ENCODE results near the gene RAB3B. TPM values are rescaled to one million over a fixed set of nuclear protein-coding genes. Genes with fewer than 3 reads are reported as not detected.
"Not testable (repeated sequence)": the region's sequence is repeated elsewhere in the genome, so short reads cannot be mapped to it uniquely, and the experiment has no call there.

The RAB3B gene
- total RNA-seq, 2 experiments from 2014 or later = 0.11 to 0.13 TPM

- intact Hi-C loops (cut with micrococcal nuclease) = no loop called here
- ATAC-seq (no peak), DNase-seq (no peak)
- H3K27me3 Mint-ChIP-seq = no peaks in the 10 kb centered on the region
- POLR2A ChIA-PET = no interaction called here
- H3K36me3 Mint-ChIP-seq (ENCODE audit: low read depth) = no peaks in the 10 kb centered on the region
- no peak for TF ChIP-seq CTCF (IDR thresholded peaks at IDR 0.05)
- H3K27ac Mint-ChIP-seq = no peak overlapping the region
- CTCF ChIA-PET = interaction anchor here (1.3 kb wide), 1 partner anchor 72 kb away, joined by 4 read pairs; no protein-coding TSS in a partner anchor
- H3K9me3 Mint-ChIP-seq = no peaks in the 10 kb centered on the region
- H3K4me1 Mint-ChIP-seq (ENCODE audit: low read depth) = peaks cover 4% of the 10 kb centered on the region
- H3K4me3 Mint-ChIP-seq = no peak overlapping the region
These were observed 21.9 kb downstream of the RAB3B start for GRCh38 chr1:51968632-51969031.

DNA sequence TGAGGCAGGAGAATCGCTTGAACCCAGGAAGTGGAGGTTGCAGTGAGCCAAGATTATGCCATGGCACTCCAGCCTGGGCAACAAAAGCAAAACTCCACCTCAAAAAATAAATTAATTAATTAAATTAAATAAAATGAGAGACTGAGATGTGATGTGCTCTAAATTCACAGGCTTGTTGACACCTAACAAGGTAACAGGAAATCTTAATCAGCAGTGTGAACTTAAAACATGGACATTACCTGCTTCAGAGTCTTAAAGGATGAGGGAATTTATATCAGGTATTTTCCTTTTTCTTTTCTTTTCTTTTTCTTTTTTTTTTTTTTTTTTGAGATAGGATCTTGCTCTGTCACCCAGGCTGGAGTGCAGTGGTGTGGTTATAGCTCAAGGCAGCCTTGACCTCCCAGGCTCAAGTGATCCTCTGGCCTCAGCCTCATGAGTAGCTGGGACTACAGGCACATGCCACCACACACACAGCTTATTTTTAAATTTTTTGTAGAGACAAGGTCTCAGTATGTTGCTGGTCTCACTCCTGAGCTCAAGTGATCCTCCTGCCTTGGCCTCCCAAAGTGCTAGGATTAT, 23.2 kb downstream of the RAB3B start:
- H3K4me3 Mint-ChIP-seq; H3K4me1 Mint-ChIP-seq (ENCODE audit: low read depth); intact Hi-C loops (cut with micrococcal nuclease); CTCF ChIA-PET; DNase-seq; H3K27me3 Mint-ChIP-seq; H3K9me3 Mint-ChIP-seq; ATAC-seq; H3K36me3 Mint-ChIP-seq (ENCODE audit: low read depth); H3K27ac Mint-ChIP-seq: not testable (repeated sequence)
- POLR2A ChIA-PET = interaction anchor here (0.6 kb wide), 1 partner anchor 62 kb away, joined by 3 read pairs; no protein-coding TSS in a partner anchor

GRCh38 chr1:51966559-51966958, 23.9 kb downstream of the RAB3B start:
- ChIA-PET POLR2A (interaction anchor here (0.6 kb wide), 1 partner anchor 62 kb away, joined by 3 read pairs; no protein-coding TSS in a partner anchor), CTCF (no interaction called here)
- no peak overlapping the region for H3K4me3 Mint-ChIP-seq
- intact Hi-C loops (cut with micrococcal nuclease) = no loop called here
- no peak for DNase-seq
- TF ChIP-seq CTCF (IDR thresholded peaks at IDR 0.05) = no peak
- ATAC-seq = no peak
- H3K9me3 Mint-ChIP-seq = no peaks in the 10 kb centered on the region
- no peaks in the 10 kb centered on the region for H3K36me3 Mint-ChIP-seq (ENCODE audit: low read depth)
- no peaks in the 10 kb centered on the region for H3K4me1 Mint-ChIP-seq (ENCODE audit: low read depth)
- H3K27ac Mint-ChIP-seq = no peak overlapping the region
- no peaks in the 10 kb centered on the region for H3K27me3 Mint-ChIP-seq

DNA sequence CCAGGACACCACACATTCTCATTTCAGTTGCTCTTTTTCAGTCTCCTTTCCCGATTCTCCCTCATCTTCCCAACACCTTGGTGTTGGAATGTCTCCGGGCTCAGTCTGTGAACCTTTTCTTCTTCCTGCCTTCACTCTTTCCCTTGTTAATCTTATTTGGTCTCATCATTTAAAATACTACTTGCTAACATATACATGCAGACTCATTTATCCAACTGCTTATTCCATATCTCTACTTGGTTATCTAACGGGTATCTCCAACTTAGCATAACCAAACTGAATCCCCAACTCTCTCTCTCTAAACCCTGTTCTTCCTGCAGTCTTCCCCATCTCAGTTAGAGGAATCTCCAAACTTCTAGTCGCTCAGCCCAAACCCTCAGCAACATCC, 26.2 kb downstream of the RAB3B start:
- no peak for ATAC-seq
- ChIA-PET POLR2A (no interaction called here), CTCF (no interaction called here)

DNA sequence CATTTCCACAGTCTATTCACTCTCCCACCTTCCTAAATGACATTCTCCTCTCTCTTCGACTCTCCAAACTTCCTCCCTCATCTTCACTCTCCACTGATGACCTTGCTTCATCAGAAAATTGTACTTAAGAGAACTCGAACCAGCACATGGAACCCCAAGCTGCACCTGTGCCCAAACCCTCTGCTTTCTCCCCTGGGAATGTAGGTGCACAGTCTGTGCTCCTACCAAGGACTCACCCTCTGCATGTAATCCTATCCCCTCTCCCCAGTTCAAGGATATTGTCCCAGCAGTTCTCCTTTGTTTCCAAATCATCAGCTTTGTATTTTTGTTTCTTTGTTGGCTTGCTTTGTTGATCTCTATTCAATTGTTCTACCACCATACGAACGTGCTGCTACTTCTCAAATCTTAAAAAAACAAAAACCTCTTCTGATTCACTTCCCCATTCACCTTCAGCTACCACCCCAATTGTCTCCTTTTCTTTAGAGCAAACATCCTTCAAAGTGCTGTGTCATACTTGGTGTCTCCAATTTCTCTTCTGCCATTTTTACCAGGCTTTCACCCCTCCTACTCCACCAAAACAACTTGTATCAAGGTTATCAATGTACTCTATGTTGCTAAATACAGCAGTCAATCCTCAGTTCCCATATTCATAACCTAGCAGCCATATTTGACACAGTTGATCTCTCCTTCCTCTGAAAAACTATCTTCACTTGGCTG, 26.8 kb downstream of the RAB3B start:
- H3K4me3 Mint-ChIP-seq = no peak overlapping the region
- ChIA-PET CTCF (no interaction called here), POLR2A (no interaction called here)
- H3K36me3 Mint-ChIP-seq (ENCODE audit: low read depth) = no peaks in the 10 kb centered on the region
- DNase-seq (no peak), ATAC-seq (no peak)
- no peak overlapping the region for H3K27ac Mint-ChIP-seq
- no peaks in the 10 kb centered on the region for H3K4me1 Mint-ChIP-seq (ENCODE audit: low read depth)
- intact Hi-C loops (cut with micrococcal nuclease) = no loop called here
- no peaks in the 10 kb centered on the region for H3K9me3 Mint-ChIP-seq
- no peak for TF ChIP-seq CTCF (IDR thresholded peaks at IDR 0.05)
- peaks cover 3% of the 10 kb centered on the region for H3K27me3 Mint-ChIP-seq

More for the DNA sequence above, 26.2 kb downstream of the RAB3B start:
- intact Hi-C loops (cut with micrococcal nuclease) = no loop called here
- Mint-ChIP-seq H3K36me3 (ENCODE audit: low read depth) (no peaks in the 10 kb centered on the region), H3K27ac (no peak overlapping the region), H3K9me3 (no peaks in the 10 kb centered on the region), H3K4me3 (no peak overlapping the region), H3K27me3 (peaks cover 3% of the 10 kb centered on the region), H3K4me1 (ENCODE audit: low read depth) (no peaks in the 10 kb centered on the region)
- no peak for TF ChIP-seq CTCF (IDR thresholded peaks at IDR 0.05)
- DNase-seq = no peak
